DOHH2 (cell line): ENCODE measurements around the gene CCDC68.
"Not testable (repeated sequence)": the region's sequence is repeated elsewhere in the genome, so short reads cannot be mapped to it uniquely, and the experiment has no call there.

Experiments used
- H3F3A ChIP-seq: fragments of 200-600 bp; sonication (generic), shearing (Covaris generic); 2 replicates; pipeline ENCODE4 v1.6.0; 2016; ENCODE audit warnings: antibody characterized with exemption, mild to moderate bottlenecking; ENCODE audit not compliant: control insufficient read depth, insufficient read depth
- H3K27ac ChIP-seq: fragments of 200-600 bp; sonication (generic); 2 replicates; pipeline ENCODE4 v1.5.1; 2014; ENCODE audit warnings: low read depth, mild to moderate bottlenecking, low read length, moderate library complexity
- H3K27me3 ChIP-seq: fragments of 200-600 bp; sonication (generic); 2 replicates; pipeline ENCODE4 v1.6.1; 2014; ENCODE audit warnings: mild to moderate bottlenecking, low read length, mixed read lengths; ENCODE audit not compliant: control insufficient read depth
- H3K36me3 ChIP-seq: fragments of 200-600 bp; sonication (generic); 2 replicates; pipeline ENCODE4 v1.6.1; 2014; ENCODE audit warnings: mild to moderate bottlenecking, low read length, moderate library complexity, mixed read lengths; ENCODE audit not compliant: control insufficient read depth
- H3K4me1 ChIP-seq: fragments of 200-600 bp; sonication (generic); 2 replicates; pipeline ENCODE4 v1.6.1; 2014; ENCODE audit warnings: mild to moderate bottlenecking, low read length, mixed read lengths; ENCODE audit not compliant: control insufficient read depth
- H3K4me2 ChIP-seq: fragments of 200-600 bp; sonication (generic); 2 replicates; pipeline ENCODE4 v1.6.0; 2014; ENCODE audit warnings: mild to moderate bottlenecking, low read length, moderate library complexity
- H3K4me3 ChIP-seq: fragments of 200-600 bp; sonication (generic); 2 replicates; pipeline ENCODE4 v1.5.1; 2014; ENCODE audit warnings: mild to moderate bottlenecking, low read length, mixed read lengths
- H3K79me2 ChIP-seq: fragments of 200-600 bp; sonication (generic); 2 replicates; pipeline ENCODE4 v1.6.1; 2014; ENCODE audit warnings: mild to moderate bottlenecking, low read length, mixed read lengths; ENCODE audit not compliant: control insufficient read depth
- H3K9me2 ChIP-seq: fragments of 200-600 bp; sonication (generic); replicated peaks from 2 replicates; pipeline ENCODE4 v1.6.1; 2014; ENCODE audit warnings: mild to moderate bottlenecking, low read length, mixed read lengths; ENCODE audit not compliant: control insufficient read depth
- H3K9me3 ChIP-seq: fragments of 200-600 bp; sonication (generic); 2 replicates; pipeline ENCODE4 v1.6.1; 2014; ENCODE audit warnings: antibody characterized with exemption, low read length, mixed read lengths; ENCODE audit not compliant: control insufficient read depth, insufficient read depth
- H4K20me1 ChIP-seq: fragments of 200-600 bp; sonication (generic); 2 replicates; pipeline ENCODE4 v1.6.0; 2014; ENCODE audit warnings: low read depth, mild to moderate bottlenecking, antibody characterized with exemption, low read length, moderate library complexity; ENCODE audit not compliant: control insufficient read depth, insufficient read depth
- EZH2phosphoT487 ChIP-seq: fragments of 200-600 bp; sonication (generic); IDR thresholded peaks from 2 replicates; pipeline ENCODE4 v1.6.1; 2017; ENCODE audit warnings: borderline replicate concordance, mild to moderate bottlenecking, antibody characterized with exemption, low read length, moderate library complexity, mixed read lengths
- TF ChIP-seq, protein P1 (sequence below): fragments of 200-600 bp; sonication (generic); IDR thresholded peaks from one replicate; pipeline ENCODE4 v1.5.1; 2014; ENCODE audit warnings: antibody characterized with exemption, mild to moderate bottlenecking, low read depth, low read length; ENCODE audit not compliant: poor library complexity, severe bottlenecking

Gene CCDC68

DNA sequence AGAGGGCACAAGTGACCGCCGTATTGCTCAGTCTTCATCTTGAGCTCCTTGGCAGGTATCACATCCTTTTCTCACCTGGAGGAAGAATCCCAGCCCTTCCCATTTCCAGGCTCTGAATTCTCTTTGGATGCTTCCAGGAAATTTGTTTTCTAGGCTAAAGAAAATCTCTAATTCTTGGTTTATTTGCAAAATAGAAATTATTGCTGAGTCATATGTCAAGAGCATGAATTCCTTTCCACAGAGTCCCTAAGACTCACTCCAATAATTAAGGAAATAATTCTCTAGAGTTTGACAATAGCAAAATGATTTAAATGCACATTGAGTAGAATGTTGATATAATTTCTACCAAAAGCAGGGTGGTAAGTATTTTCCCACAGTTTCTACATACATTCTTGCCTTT lies 16.3 kb upstream of the CCDC68 start:
- Histone ChIP-seq H3K9me3 (no peaks in the 10 kb centered on the region), H3F3A (no peaks in the 10 kb centered on the region), H3K27me3 (0 out of 2 replicates have a peak, but pooled peaks cover 3% of the 10 kb centered on the region), H3K27ac (no peak overlapping the region), H3K36me3 (no peaks in the 10 kb centered on the region), H3K4me3 (no peak overlapping the region), H4K20me1 (no peaks in the 10 kb centered on the region), H3K4me2 (no peak overlapping the region), H3K4me1 (no peaks in the 10 kb centered on the region), H3K79me2 (no peaks in the 10 kb centered on the region), H3K9me2 (no peaks in the 10 kb centered on the region)
- TF ChIP-seq EZH2phosphoT487 = no peak
- TF ChIP-seq, protein P1, sequence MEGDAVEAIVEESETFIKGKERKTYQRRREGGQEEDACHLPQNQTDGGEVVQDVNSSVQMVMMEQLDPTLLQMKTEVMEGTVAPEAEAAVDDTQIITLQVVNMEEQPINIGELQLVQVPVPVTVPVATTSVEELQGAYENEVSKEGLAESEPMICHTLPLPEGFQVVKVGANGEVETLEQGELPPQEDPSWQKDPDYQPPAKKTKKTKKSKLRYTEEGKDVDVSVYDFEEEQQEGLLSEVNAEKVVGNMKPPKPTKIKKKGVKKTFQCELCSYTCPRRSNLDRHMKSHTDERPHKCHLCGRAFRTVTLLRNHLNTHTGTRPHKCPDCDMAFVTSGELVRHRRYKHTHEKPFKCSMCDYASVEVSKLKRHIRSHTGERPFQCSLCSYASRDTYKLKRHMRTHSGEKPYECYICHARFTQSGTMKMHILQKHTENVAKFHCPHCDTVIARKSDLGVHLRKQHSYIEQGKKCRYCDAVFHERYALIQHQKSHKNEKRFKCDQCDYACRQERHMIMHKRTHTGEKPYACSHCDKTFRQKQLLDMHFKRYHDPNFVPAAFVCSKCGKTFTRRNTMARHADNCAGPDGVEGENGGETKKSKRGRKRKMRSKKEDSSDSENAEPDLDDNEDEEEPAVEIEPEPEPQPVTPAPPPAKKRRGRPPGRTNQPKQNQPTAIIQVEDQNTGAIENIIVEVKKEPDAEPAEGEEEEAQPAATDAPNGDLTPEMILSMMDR = no peak

GRCh38 chr18:54973046-54973445 lies 13.8 kb upstream of the CCDC68 start:
- TF ChIP-seq, protein P1 = no peak
- TF ChIP-seq EZH2phosphoT487 = no peak
- no peak overlapping the region for H3K4me2 ChIP-seq
- H3F3A ChIP-seq = no peaks in the 10 kb centered on the region
- H3K4me1 ChIP-seq = no peaks in the 10 kb centered on the region
- no peak overlapping the region for H3K4me3 ChIP-seq
- no peak overlapping the region for H3K27ac ChIP-seq
- no peaks in the 10 kb centered on the region for H3K9me2 ChIP-seq
- H3K36me3 ChIP-seq = no peaks in the 10 kb centered on the region
- no peaks in the 10 kb centered on the region for H3K9me3 ChIP-seq
- H3K79me2 ChIP-seq = no peaks in the 10 kb centered on the region
- H3K27me3 ChIP-seq = 0 out of 2 replicates have a peak, but pooled peaks cover 3% of the 10 kb centered on the region
- no peaks in the 10 kb centered on the region for H4K20me1 ChIP-seq

- no peaks in the 10 kb centered on the region for H3K9me2 ChIP-seq
- H3K4me2 ChIP-seq = no peak overlapping the region
- H3K4me1 ChIP-seq = no peaks in the 10 kb centered on the region
- TF ChIP-seq EZH2phosphoT487 = no peak
- TF ChIP-seq, protein P1 = no peak
- no peaks in the 10 kb centered on the region for H3K27me3 ChIP-seq
- no peak overlapping the region for H3K27ac ChIP-seq
- no peak overlapping the region for H3K4me3 ChIP-seq
- H4K20me1 ChIP-seq = no peaks in the 10 kb centered on the region
- no peaks in the 10 kb centered on the region for H3K79me2 ChIP-seq
- no peaks in the 10 kb centered on the region for H3F3A ChIP-seq
- no peaks in the 10 kb centered on the region for H3K9me3 ChIP-seq
- H3K36me3 ChIP-seq = no peaks in the 10 kb centered on the region
These were observed 9.5 kb upstream of the CCDC68 start for GRCh38 chr18:54968807-54969206.

- not testable (repeated sequence) for H3K9me2 ChIP-seq, H3K4me2 ChIP-seq, H3K4me3 ChIP-seq, H3F3A ChIP-seq, H3K9me3 ChIP-seq, H3K4me1 ChIP-seq, H3K79me2 ChIP-seq, H4K20me1 ChIP-seq, H3K27me3 ChIP-seq, H3K27ac ChIP-seq, H3K36me3 ChIP-seq
These were observed 9.0 kb upstream of the CCDC68 start for GRCh38 chr18:54968237-54968636.
